A673 (cell line): ENCODE measurements around the gene PPFIA2. TPM values are rescaled to one million over a fixed set of nuclear protein-coding genes. Genes with fewer than 3 reads are reported as not detected.

Experiments used
- BruUV-seq: library from RNA; stranded (reverse); fragments of 400-500 nt; replicated peaks from 2 replicates; lab custom pipeline; 2021; lab: Mats Ljungman, UMichigan
- CTCF ChIA-PET: fragments of 300-600 bp; sonication (Branson Sonifier 250); formaldehyde crosslinking; loops from one replicate; lab custom pipeline; 2022; ENCODE audit warnings: antibody characterized with exemption; lab: Charles Lee
- POLR2A ChIA-PET: fragments of 300-600 bp; sonication (Branson Sonifier 250); formaldehyde crosslinking; loops from one replicate; lab custom pipeline; 2022; ENCODE audit warnings: antibody characterized with exemption; ENCODE audit not compliant: low non-redundant PET; lab: Charles Lee
- DNase-seq: peaks from one replicate; pipeline ENCODE4 v3.0.0-alpha.2; 2015; ENCODE audit warnings: low spot score
- H3K27ac ChIP-seq: fragments of 200-600 bp; sonication (generic); 2 replicates; pipeline ENCODE4 v1.5.1; 2016; ENCODE audit warnings: mixed run types, low read depth, mild to moderate bottlenecking, mixed read lengths, antibody characterized with exemption, low read length; ENCODE audit not compliant: poor library complexity, severe bottlenecking
- H3K27me3 ChIP-seq: fragments of 200-600 bp; sonication (generic); replicated peaks from 2 replicates; pipeline ENCODE4 v1.6.1; 2017; ENCODE audit warnings: mixed run types, low read depth, mild to moderate bottlenecking, mixed read lengths, antibody characterized with exemption, low read length; ENCODE audit not compliant: insufficient read depth, poor library complexity
- H3K36me3 ChIP-seq: fragments of 200-600 bp; sonication (generic); 2 replicates; pipeline ENCODE4 v1.6.1; 2016; ENCODE audit warnings: mixed run types, mild to moderate bottlenecking, mixed read lengths, antibody characterized with exemption, low read length; ENCODE audit not compliant: insufficient read depth, poor library complexity, severe bottlenecking
- H3K4me1 ChIP-seq: fragments of 200-600 bp; sonication (generic); 2 replicates; pipeline ENCODE4 v1.6.1; 2017; ENCODE audit warnings: mixed run types, mild to moderate bottlenecking, mixed read lengths, antibody characterized with exemption, low read length; ENCODE audit not compliant: insufficient read depth, poor library complexity, severe bottlenecking
- H3K4me3 ChIP-seq: fragments of 200-600 bp; sonication (generic); 2 replicates; pipeline ENCODE4 v1.5.1; 2016; ENCODE audit warnings: low read depth, mixed run types, mild to moderate bottlenecking, mixed read lengths, low read length; ENCODE audit not compliant: poor library complexity, severe bottlenecking
- H3K9me3 ChIP-seq: fragments of 200-600 bp; sonication (generic); 2 replicates; pipeline ENCODE4 v1.6.1; 2016; ENCODE audit warnings: mixed run types, low read depth, mild to moderate bottlenecking, mixed read lengths, antibody characterized with exemption, low read length; ENCODE audit not compliant: poor library complexity, severe bottlenecking
- CTCF ChIP-seq: fragments of 300-800, 200-600 bp; sonication (generic); conservative IDR thresholded peaks from 2 replicates; pipeline ENCODE4 v1.5.1; 2017; ENCODE audit warnings: low read depth, mild to moderate bottlenecking, antibody characterized with exemption, low read length, moderate library complexity, mixed read lengths
- EZH2 ChIP-seq: fragments of 200-600 bp; sonication (generic); IDR thresholded peaks from 2 replicates; pipeline ENCODE4 v1.6.1; 2017; ENCODE audit warnings: borderline replicate concordance, low read depth, mild to moderate bottlenecking, mixed read lengths, antibody characterized with exemption, low read length; ENCODE audit not compliant: poor library complexity, severe bottlenecking
- intact Hi-C: fragments of 100-400 bp; cut with micrococcal nuclease; formaldehyde crosslinking; loops from one replicate; pipeline ENCODE4 v1.10.0; 2022; ENCODE audit not compliant: unreplicated experiment
- total RNA-seq: library from RNA; stranded (reverse); gene quantifications from 2 replicates; pipeline ENCODE4 v1.2.3, GENCODE V29; 2021

The PPFIA2 gene
- total RNA-seq, 1 experiment from 2014 or later = 0.52 TPM

- CTCF ChIA-PET = no interaction called here
- Histone ChIP-seq H3K4me1 (no peaks in the 10 kb centered on the region), H3K4me3 (no peak overlapping the region), H3K9me3 (no peaks in the 10 kb centered on the region), H3K27ac (no peak overlapping the region), H3K36me3 (no peaks in the 10 kb centered on the region), H3K27me3 (no peaks in the 10 kb centered on the region)
- no peak for DNase-seq
- no TSS peak for BruUV-seq
- TF ChIP-seq EZH2 (no peak), CTCF (no peak)
- intact Hi-C loops = no loop called here
- POLR2A ChIA-PET = no interaction called here
These were observed 215.5 kb downstream of the PPFIA2 start for GRCh38 chr12:81543621-81544139.

- H3K4me1 ChIP-seq = no peaks in the 10 kb centered on the region
- TF ChIP-seq CTCF (no peak), EZH2 (no peak)
- no peak overlapping the region for H3K27ac ChIP-seq
- H3K36me3 ChIP-seq = no peaks in the 10 kb centered on the region
- DNase-seq = no peak
- no TSS peak for BruUV-seq
- H3K4me3 ChIP-seq = no peak overlapping the region
- intact Hi-C loops = no loop called here
- no peaks in the 10 kb centered on the region for H3K27me3 ChIP-seq
- POLR2A ChIA-PET = no interaction called here
- CTCF ChIA-PET = interaction anchor here (0.8 kb wide), 1 partner anchor 10 kb away, joined by 3 read pairs; no protein-coding TSS in a partner anchor
- no peaks in the 10 kb centered on the region for H3K9me3 ChIP-seq
These were observed 216.8 kb downstream of the PPFIA2 start for GRCh38 chr12:81542065-81543010.

- Histone ChIP-seq H3K36me3 (no peaks in the 10 kb centered on the region), H3K27me3 (no peaks in the 10 kb centered on the region), H3K4me1 (no peaks in the 10 kb centered on the region), H3K9me3 (no peaks in the 10 kb centered on the region), H3K27ac (no peak overlapping the region), H3K4me3 (no peak overlapping the region)
- BruUV-seq = no TSS peak
- DNase-seq = peak; percentile 4
- POLR2A ChIA-PET = no interaction called here
- TF ChIP-seq EZH2 = no peak
- TF ChIP-seq CTCF = no peak
- intact Hi-C loops = no loop called here
- CTCF ChIA-PET = no interaction called here
These were observed 218.0 kb downstream of the PPFIA2 start for GRCh38 chr12:81541121-81541520.
